IMR-90 (cell line): Measurements from ENCODE around the gene SPIN2A. TPM values are rescaled to one million over a fixed set of nuclear protein-coding genes. Genes with fewer than 3 reads are reported as not detected.
A peak's percentile ranks its signal among the peaks of the same experiment; 100 is the strongest.
"Not testable (repeated sequence)": the region's sequence is repeated elsewhere in the genome, so short reads cannot be mapped to it uniquely, and the experiment has no call there.

ENCODE experiments used
- ATAC-seq: fragments of 200-7000 bp; cut with Tn5 transposase; 2 replicates; pipeline ENCODE4 v1.9.1; 2020; ENCODE audit warnings: low read depth, mild to moderate bottlenecking, moderate library complexity
- BruUV-seq: library from RNA; stranded (reverse); fragments of 400-500 nt; replicated peaks from 2 replicates; lab custom pipeline; 2021; lab: Mats Ljungman, UMichigan
- CTCF ChIA-PET: fragments of 300-600 bp; formaldehyde crosslinking; extraction: SDS; loops from one replicate; lab custom pipeline; 2021; ENCODE audit warnings: antibody characterized with exemption; lab: Yijun Ruan, JAX
- POLR2A ChIA-PET: fragments of 300-600 bp; sonication (Branson Sonifier 250); formaldehyde crosslinking; loops from one replicate; lab custom pipeline; 2022; ENCODE audit warnings: antibody characterized with exemption; ENCODE audit not compliant: unreplicated experiment; lab: Charles Lee
- DNase-seq: peaks from one replicate; pipeline ENCODE4 v3.0.0; 2013
- H2AFZ ChIP-seq: replicated peaks from 2 replicates; pipeline ENCODE3; 2013; ENCODE audit warnings: low read length, mild to moderate bottlenecking; ENCODE audit not compliant: poor library complexity
- H2AK5ac ChIP-seq: 2 replicates; pipeline ENCODE4 v1.6.1; 2013; ENCODE audit warnings: low read depth, low read length, inconsistent platforms
- H2AK9ac ChIP-seq: replicated peaks from 2 replicates; pipeline ENCODE3; 2013; ENCODE audit warnings: mild to moderate bottlenecking, low read depth, low read length, moderate library complexity; ENCODE audit not compliant: poor library complexity
- H2BK120ac ChIP-seq: 2 replicates; pipeline ENCODE4 v1.6.1; 2013; ENCODE audit warnings: low read depth, low read length, inconsistent platforms
- H2BK15ac ChIP-seq: 3 replicates; pipeline ENCODE4 v1.6.1; 2013; ENCODE audit warnings: low read depth, low read length, inconsistent platforms
- H2BK20ac ChIP-seq: 2 replicates; pipeline ENCODE4 v1.6.1; 2013; ENCODE audit warnings: low read depth, mild to moderate bottlenecking, inconsistent platforms, low read length, moderate library complexity
- H2BK5ac ChIP-seq: 2 replicates; pipeline ENCODE4 v1.6.1; 2013; ENCODE audit warnings: mild to moderate bottlenecking, low read depth, low read length, inconsistent platforms; ENCODE audit not compliant: poor library complexity, severe bottlenecking
- H3K14ac ChIP-seq: replicated peaks from 2 replicates; pipeline ENCODE4 v1.6.1; 2013; ENCODE audit warnings: low read depth, low read length, inconsistent platforms
- H3K18ac ChIP-seq: 2 replicates; pipeline ENCODE4 v1.6.1; 2013; ENCODE audit warnings: low read depth, low read length, control low read depth
- H3K23ac ChIP-seq: 2 replicates; pipeline ENCODE4 v1.6.1; 2013; ENCODE audit warnings: low read depth, low read length, inconsistent platforms
- H3K27ac ChIP-seq: 2 replicates; pipeline ENCODE4 v1.5.1; 2013; ENCODE audit warnings: mild to moderate bottlenecking, control low read depth, low read length; ENCODE audit not compliant: insufficient read depth
- H3K27me3 ChIP-seq: 2 replicates; pipeline ENCODE4 v1.6.1; 2013; ENCODE audit warnings: low read length; ENCODE audit not compliant: control insufficient read depth, insufficient read depth
- H3K36me3 ChIP-seq: 2 replicates; pipeline ENCODE4 v1.6.1; 2013; ENCODE audit warnings: low read length, mixed read lengths; ENCODE audit not compliant: control insufficient read depth, insufficient read depth
- H3K4ac ChIP-seq: 2 replicates; pipeline ENCODE4 v1.6.1; 2013; ENCODE audit warnings: low read depth, low read length, inconsistent platforms
- H3K4me1 ChIP-seq: 2 replicates; pipeline ENCODE4 v1.6.1; 2013; ENCODE audit warnings: low read length, mixed read lengths; ENCODE audit not compliant: control insufficient read depth, insufficient read depth
- H3K4me2 ChIP-seq: 2 replicates; pipeline ENCODE4 v1.6.1; 2013; ENCODE audit warnings: low read depth, mild to moderate bottlenecking, control low read depth, low read length, moderate library complexity
- H3K4me3 ChIP-seq: 2 replicates; pipeline ENCODE4 v1.5.1; 2013; ENCODE audit warnings: low read depth, mild to moderate bottlenecking, control low read depth, low read length, moderate library complexity; ENCODE audit not compliant: insufficient read depth
- H3K56ac ChIP-seq: 2 replicates; pipeline ENCODE4 v1.6.1; 2013; ENCODE audit warnings: low read length, inconsistent platforms; ENCODE audit not compliant: insufficient read depth; ENCODE audit errors: extremely low read depth
- H3K79me1 ChIP-seq, 2 experiments: 2 replicates each; pipeline ENCODE4 v1.6.1; 2013; ENCODE audit warnings: low read length in 2 of 2, inconsistent platforms in 1 of 2, low read depth in 1 of 2
- H3K9ac ChIP-seq: 2 replicates; pipeline ENCODE4 v1.6.1; 2013; ENCODE audit warnings: low read depth, low read length, control low read depth
- H3K9me1 ChIP-seq: 2 replicates; pipeline ENCODE4 v1.6.1; 2013; ENCODE audit warnings: low read length, inconsistent platforms; ENCODE audit not compliant: insufficient read depth
- H3K9me3 ChIP-seq: 2 replicates; pipeline ENCODE4 v1.6.1; 2013; ENCODE audit warnings: low read length; ENCODE audit not compliant: control insufficient read depth, insufficient read depth
- H4K20me1 ChIP-seq: 2 replicates; pipeline ENCODE4 v1.6.1; 2013; ENCODE audit warnings: low read length, inconsistent platforms; ENCODE audit not compliant: insufficient read depth
- H4K5ac ChIP-seq: 2 replicates; pipeline ENCODE4 v1.6.1; 2013; ENCODE audit warnings: mild to moderate bottlenecking, low read depth, low read length, control low read depth
- H4K8ac ChIP-seq, 2 experiments: 2 replicates each; pipeline ENCODE4 v1.6.1; 2013; ENCODE audit warnings: low read depth in 2 of 2, low read length in 2 of 2, control low read depth in 1 of 2, inconsistent platforms in 1 of 2
- H4K91ac ChIP-seq: 2 replicates; pipeline ENCODE4 v1.6.1; 2013; ENCODE audit warnings: low read depth, low read length, inconsistent platforms; ENCODE audit not compliant: insufficient read depth
- CHD1 ChIP-seq: IDR thresholded peaks from 2 replicates; pipeline ENCODE4 v1.6.1; 2012; ENCODE audit warnings: low read depth, low read length, improper control_type of control experiment
- WGBS, 2 experiments: methylation state at CpG; one replicate each; pipeline versions ENCODE4 v1.1.5 to v1.1.7; 2013; ENCODE audit warnings: missing lambda C conversion rate in 2 of 2; ENCODE audit not compliant: insufficient read length in 1 of 2; ENCODE audit errors: extremely low coverage in 2 of 2; 5-methylcytosine and 5-hydroxymethylcytosine counted together
- dilution Hi-C: fragments of 300-500 bp; cut with HindIII; formaldehyde crosslinking; loops from one replicate; pipeline ENCODE4 v1.14.3; 2018; ENCODE audit warnings: low sequenced_read_pairs; ENCODE audit not compliant: unreplicated experiment
- in situ Hi-C: fragments of 300-500 bp; cut with MboI; formaldehyde crosslinking; loops from 3 replicates; pipeline ENCODE4 v1.14.3; 2019; ENCODE audit warnings: low sequenced_read_pairs, inconsistent platforms, mixed read lengths
- intact Hi-C: fragments of 100-400 bp; cut with micrococcal nuclease; formaldehyde crosslinking; loops from 2 replicates; pipeline ENCODE4 v1.10.0; 2022
- polyA plus RNA-seq, 3 experiments: library from polyadenylated mRNA; depleted of rRNA; stranded (reverse); fragments of >200 nt; gene quantifications; 2 replicates each; pipeline ENCODE4 v1.2.3, GENCODE V29; 2012; ENCODE audit warnings: low replicate concordance in 1 of 3
- total RNA-seq: library from RNA; depleted of rRNA; stranded (reverse); fragments of >200 nt; gene quantifications from 2 replicates; pipeline ENCODE4 v1.2.3, GENCODE V29; 2012

Gene SPIN2A
- total and polyA plus RNA-seq, 2 of the 4 experiments (the other 2 are of a cell fraction) = 0.18 to 0.63 TPM

DNA sequence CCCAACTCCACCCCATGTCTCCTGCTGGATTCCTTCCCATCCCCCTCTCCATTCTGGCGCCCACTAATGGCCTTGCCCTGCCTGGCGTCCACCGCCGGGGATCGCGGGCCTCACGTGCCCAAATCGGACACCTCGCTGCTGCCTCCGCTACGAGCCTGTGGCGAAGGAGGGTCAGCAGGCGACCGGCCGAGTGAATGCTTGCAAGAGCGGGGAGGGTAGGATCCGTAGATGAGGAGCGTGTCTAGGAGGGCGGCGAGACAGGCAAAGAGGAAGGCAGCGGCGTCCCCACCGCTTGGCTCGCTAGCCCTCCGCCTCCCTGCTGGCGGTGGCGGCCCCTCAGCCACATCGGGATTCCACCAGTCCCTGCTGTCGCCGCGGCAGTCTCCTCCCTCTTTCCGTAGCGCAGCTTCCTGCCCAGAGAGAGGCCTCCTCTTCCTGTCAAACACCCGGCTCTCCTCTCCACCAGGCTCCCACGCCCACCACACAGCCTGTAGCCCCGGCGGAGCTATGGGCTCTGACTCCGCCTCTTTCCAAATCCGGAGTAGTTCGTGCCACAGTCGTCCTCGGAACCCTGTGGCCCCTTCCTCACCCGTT lies 15.9 kb downstream of the SPIN2A start, which contains the start of gene SPIN2B (continued):
- no peak for TF ChIP-seq CHD1

DNA sequence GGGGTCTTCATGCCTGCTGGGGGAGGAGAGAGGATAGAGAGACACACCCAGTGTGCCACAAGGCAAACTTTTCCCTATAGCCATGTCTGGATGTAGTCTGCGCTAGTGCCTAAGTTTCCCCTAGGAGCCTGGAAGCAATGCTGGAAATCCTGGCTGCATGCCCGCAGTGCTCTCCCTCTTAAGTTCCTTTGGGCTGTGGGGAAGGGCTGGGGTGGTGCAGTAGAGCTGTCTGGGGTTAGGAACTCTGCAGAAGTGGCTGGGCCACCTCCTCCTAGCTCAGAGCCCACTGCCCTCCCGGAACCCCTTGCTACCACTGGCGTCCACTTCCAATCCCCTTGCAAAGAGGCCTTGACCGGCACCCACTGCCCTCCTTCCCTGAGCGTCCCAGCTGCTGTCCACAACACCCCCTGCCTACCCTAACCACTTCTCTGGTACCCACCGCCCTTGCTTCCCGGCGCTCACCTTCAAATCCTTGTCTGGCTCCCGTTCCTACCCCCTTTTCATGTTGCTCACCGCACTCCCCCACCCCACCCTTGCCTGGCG lies 16.5 kb downstream of the SPIN2A start:
- H3K4ac ChIP-seq = peak overlapping the region; percentile 83
- H3K9me3 ChIP-seq, H3K23ac ChIP-seq, H3K36me3 ChIP-seq, H2BK20ac ChIP-seq, CTCF ChIA-PET, H3K79me1 ChIP-seq, H3K27me3 ChIP-seq, POLR2A ChIA-PET, dilution Hi-C loops, H3K56ac ChIP-seq, intact Hi-C loops, H3K4me1 ChIP-seq, BruUV-seq, H2BK15ac ChIP-seq, H2BK120ac ChIP-seq, H2AK5ac ChIP-seq, DNase-seq, H4K20me1 ChIP-seq, H3K9me1 ChIP-seq: not testable (repeated sequence)
- in situ Hi-C loops = loop anchor here (25.0 kb wide), 1 partner anchor 308 kb away; no protein-coding TSS in a partner anchor
- ATAC-seq = peak; percentile 19; the same call in 1 of the 2 replicates
- H4K91ac ChIP-seq = peak overlapping the region; percentile 72; the same call in 1 of the 2 replicates
- peak overlapping the region; percentile 36 for H2BK5ac ChIP-seq
- H3K18ac ChIP-seq = peak overlapping the region; percentile 42; the same call in 1 of the 2 replicates
- peak overlapping the region; percentile 95 for H3K9ac ChIP-seq
- 5% methylated on average over 4 of the region's 12 CpGs; no CpG with 5 or more reads in 1 of the 2 experiments for WGBS, 2 experiments
- H3K27ac ChIP-seq = peak overlapping the region; percentile 92
- peak overlapping the region; percentile 88 for H2AK9ac ChIP-seq
- peak overlapping the region; percentile 86 for H2AFZ ChIP-seq
- H3K14ac ChIP-seq = 0 out of 2 replicates have a peak overlapping the region, but pooled peaks have one; percentile 51
- peak overlapping the region; percentile 25; the same call in 1 of the 2 replicates for H4K5ac ChIP-seq
- H3K4me3 ChIP-seq = peak overlapping the region; percentile 95
- peak overlapping the region; percentile 4 to 77 for H4K8ac ChIP-seq
- H3K4me2 ChIP-seq = peak overlapping the region; percentile 75
